ENCODE results near the gene AP3B1.

DNA sequence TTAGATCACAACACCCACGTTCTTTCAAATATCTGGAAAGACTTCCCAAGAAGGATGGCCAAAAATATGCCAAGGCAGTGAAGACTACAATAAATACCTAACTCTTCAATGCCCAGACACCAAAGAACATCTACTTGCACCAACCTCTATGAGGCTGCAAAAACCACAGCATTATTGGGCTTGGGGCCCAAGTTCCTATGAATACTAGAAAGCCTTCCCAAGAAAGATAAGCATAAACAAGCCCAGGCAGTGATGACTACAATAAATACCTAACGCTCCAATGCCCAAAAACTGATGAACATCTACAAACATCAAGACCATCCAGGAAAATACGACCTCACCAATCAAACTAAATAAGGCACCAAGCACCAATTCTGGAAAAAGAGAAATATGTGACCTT is 41.3 kb downstream of the AP3B1 start:
- TF ChIP-seq, protein P1, sequence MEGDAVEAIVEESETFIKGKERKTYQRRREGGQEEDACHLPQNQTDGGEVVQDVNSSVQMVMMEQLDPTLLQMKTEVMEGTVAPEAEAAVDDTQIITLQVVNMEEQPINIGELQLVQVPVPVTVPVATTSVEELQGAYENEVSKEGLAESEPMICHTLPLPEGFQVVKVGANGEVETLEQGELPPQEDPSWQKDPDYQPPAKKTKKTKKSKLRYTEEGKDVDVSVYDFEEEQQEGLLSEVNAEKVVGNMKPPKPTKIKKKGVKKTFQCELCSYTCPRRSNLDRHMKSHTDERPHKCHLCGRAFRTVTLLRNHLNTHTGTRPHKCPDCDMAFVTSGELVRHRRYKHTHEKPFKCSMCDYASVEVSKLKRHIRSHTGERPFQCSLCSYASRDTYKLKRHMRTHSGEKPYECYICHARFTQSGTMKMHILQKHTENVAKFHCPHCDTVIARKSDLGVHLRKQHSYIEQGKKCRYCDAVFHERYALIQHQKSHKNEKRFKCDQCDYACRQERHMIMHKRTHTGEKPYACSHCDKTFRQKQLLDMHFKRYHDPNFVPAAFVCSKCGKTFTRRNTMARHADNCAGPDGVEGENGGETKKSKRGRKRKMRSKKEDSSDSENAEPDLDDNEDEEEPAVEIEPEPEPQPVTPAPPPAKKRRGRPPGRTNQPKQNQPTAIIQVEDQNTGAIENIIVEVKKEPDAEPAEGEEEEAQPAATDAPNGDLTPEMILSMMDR (IDR thresholded peaks at IDR 0.05): no peak
- TF ChIP-seq POLR2AphosphoS5 (IDR thresholded peaks at IDR 0.05): no peak

Measured in upper lobe of left lung (tissue), 4 donors.